Astrocyte (in vitro differentiated cells and primary cell): ENCODE measurements around the gene COL26A1.

ENCODE experiments used
- EZH2 ChIP-seq: IDR thresholded peaks from 2 replicates; pipeline ENCODE4 v1.6.1; 2012; ENCODE audit warnings: mild to moderate bottlenecking, low read length, inconsistent platforms; ENCODE audit not compliant: insufficient read depth
- TF ChIP-seq, protein P1 (sequence below): IDR thresholded peaks from 2 replicates; pipeline ENCODE4 v1.5.1; 2011; ENCODE audit warnings: low read depth, mild to moderate bottlenecking, inconsistent platforms, low read length, moderate library complexity; ENCODE audit not compliant: insufficient read depth

DNA sequence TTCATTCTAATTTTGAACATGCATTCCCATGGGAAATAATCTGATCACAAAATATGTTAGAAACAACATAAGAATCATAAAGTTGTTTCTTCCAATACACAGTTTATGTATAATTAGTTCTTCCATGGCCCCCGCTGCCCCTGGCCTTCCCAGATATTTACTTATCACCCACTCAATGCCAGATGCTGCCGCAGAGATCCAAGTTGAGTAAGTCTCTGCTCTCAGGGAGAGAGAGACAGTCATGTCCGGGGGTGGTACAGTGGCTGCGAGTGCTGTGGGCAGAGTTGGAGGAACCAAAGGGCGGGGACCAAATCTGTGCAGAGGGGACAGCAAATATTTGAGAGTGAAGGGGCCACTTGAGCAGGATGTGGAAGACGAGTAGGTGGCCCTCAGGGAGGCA, 37.1 kb downstream of the COL26A1 start:
- TF ChIP-seq, protein P1, sequence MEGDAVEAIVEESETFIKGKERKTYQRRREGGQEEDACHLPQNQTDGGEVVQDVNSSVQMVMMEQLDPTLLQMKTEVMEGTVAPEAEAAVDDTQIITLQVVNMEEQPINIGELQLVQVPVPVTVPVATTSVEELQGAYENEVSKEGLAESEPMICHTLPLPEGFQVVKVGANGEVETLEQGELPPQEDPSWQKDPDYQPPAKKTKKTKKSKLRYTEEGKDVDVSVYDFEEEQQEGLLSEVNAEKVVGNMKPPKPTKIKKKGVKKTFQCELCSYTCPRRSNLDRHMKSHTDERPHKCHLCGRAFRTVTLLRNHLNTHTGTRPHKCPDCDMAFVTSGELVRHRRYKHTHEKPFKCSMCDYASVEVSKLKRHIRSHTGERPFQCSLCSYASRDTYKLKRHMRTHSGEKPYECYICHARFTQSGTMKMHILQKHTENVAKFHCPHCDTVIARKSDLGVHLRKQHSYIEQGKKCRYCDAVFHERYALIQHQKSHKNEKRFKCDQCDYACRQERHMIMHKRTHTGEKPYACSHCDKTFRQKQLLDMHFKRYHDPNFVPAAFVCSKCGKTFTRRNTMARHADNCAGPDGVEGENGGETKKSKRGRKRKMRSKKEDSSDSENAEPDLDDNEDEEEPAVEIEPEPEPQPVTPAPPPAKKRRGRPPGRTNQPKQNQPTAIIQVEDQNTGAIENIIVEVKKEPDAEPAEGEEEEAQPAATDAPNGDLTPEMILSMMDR = no peak
- TF ChIP-seq EZH2 = no peak
